HFFc6 (cell line): ENCODE data around the gene CYP24A1. TPM values are rescaled to one million over a fixed set of nuclear protein-coding genes. Genes with fewer than 3 reads are reported as not detected.

Experiments used
- DNase-seq: peaks from one replicate; pipeline ENCODE4 v3.0.0-alpha.2; 2018
- H3K27ac Mint-ChIP-seq: 2 replicates; pipeline ENCODE4 v1.8.0; 2020; ENCODE audit warnings: mild to moderate bottlenecking, mixed read lengths
- H3K27me3 Mint-ChIP-seq: 2 replicates; pipeline ENCODE4 v1.8.0; 2021; ENCODE audit warnings: mild to moderate bottlenecking, moderate library complexity, mixed read lengths; ENCODE audit not compliant: insufficient read depth
- H3K36me3 Mint-ChIP-seq: 2 replicates; pipeline ENCODE4 v1.8.0; 2021; ENCODE audit warnings: low read depth, mixed read lengths
- H3K4me1 Mint-ChIP-seq: 2 replicates; pipeline ENCODE4 v1.8.0; 2020; ENCODE audit warnings: low read depth, mixed read lengths
- H3K4me3 Mint-ChIP-seq: 2 replicates; pipeline ENCODE4 v1.8.0; 2020; ENCODE audit warnings: mild to moderate bottlenecking, moderate library complexity, mixed read lengths
- H3K9me3 Mint-ChIP-seq: 2 replicates; pipeline ENCODE4 v1.8.0; 2020; ENCODE audit warnings: mild to moderate bottlenecking, mixed read lengths
- total RNA-seq, 6 experiments: library from RNA; stranded (reverse); fragmentation: NEBNext Ultra II Directional; extraction: Animal tissue kit (Norgen Biotek cat#: 25700); gene quantifications; 2 replicates in 1 of 6; 3 replicates in 5 of 6; pipeline ENCODE4 v1.2.3, GENCODE V29; 2021
- TF ChIP-seq, protein P1 (sequence below): fragments of 200-600 bp; sonication (generic); IDR thresholded peaks from 2 replicates; pipeline ENCODE4 v1.5.0; 2021; ENCODE audit warnings: antibody characterized with exemption, mild to moderate bottlenecking

The CYP24A1 gene
- total RNA-seq, 6 experiments from 2014 or later, result 0.11 to 1.1 (median 0.37) TPM; not detected in 2

DNA sequence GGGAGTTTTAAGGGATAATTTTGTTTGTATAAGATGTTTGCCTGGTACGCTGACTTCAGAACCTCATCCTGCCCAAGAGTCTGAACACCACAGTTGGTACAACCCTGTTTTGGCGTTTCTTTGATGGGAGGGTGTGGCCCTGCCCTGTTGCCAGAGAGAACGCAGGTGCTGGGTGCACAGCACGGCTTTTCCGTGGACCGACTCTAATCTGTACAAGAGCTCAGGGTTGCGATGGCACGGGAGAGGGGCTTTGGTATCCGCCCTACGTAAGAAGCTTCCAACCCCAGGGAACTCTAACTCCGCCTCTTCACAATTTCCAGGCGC is 1.3 kb downstream of the CYP24A1 start:
- Mint-ChIP-seq H3K4me1 (peaks cover 39% of the 10 kb centered on the region), H3K36me3 (no peaks in the 10 kb centered on the region), H3K4me3 (no peak overlapping the region), H3K27me3 (peaks cover 29% of the 10 kb centered on the region), H3K27ac (no peak overlapping the region), H3K9me3 (no peaks in the 10 kb centered on the region)
- TF ChIP-seq, protein P1, sequence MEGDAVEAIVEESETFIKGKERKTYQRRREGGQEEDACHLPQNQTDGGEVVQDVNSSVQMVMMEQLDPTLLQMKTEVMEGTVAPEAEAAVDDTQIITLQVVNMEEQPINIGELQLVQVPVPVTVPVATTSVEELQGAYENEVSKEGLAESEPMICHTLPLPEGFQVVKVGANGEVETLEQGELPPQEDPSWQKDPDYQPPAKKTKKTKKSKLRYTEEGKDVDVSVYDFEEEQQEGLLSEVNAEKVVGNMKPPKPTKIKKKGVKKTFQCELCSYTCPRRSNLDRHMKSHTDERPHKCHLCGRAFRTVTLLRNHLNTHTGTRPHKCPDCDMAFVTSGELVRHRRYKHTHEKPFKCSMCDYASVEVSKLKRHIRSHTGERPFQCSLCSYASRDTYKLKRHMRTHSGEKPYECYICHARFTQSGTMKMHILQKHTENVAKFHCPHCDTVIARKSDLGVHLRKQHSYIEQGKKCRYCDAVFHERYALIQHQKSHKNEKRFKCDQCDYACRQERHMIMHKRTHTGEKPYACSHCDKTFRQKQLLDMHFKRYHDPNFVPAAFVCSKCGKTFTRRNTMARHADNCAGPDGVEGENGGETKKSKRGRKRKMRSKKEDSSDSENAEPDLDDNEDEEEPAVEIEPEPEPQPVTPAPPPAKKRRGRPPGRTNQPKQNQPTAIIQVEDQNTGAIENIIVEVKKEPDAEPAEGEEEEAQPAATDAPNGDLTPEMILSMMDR, result no peak
- no peak for DNase-seq

- no peak overlapping the region for H3K4me3 Mint-ChIP-seq
- DNase-seq, result no peak
- TF ChIP-seq, protein P1, result no peak
- H3K27ac Mint-ChIP-seq, result no peak overlapping the region
- H3K9me3 Mint-ChIP-seq, result no peaks in the 10 kb centered on the region
- H3K4me1 Mint-ChIP-seq, result peaks cover 33% of the 10 kb centered on the region
- H3K27me3 Mint-ChIP-seq, result peaks cover 29% of the 10 kb centered on the region
- no peaks in the 10 kb centered on the region for H3K36me3 Mint-ChIP-seq
Measured at GRCh38 chr20:54170963-54171362, 2.8 kb downstream of the CYP24A1 start.

- Mint-ChIP-seq H3K9me3 (no peaks in the 10 kb centered on the region), H3K36me3 (no peaks in the 10 kb centered on the region), H3K4me1 (peaks cover 37% of the 10 kb centered on the region), H3K27ac (no peak overlapping the region), H3K27me3 (peaks cover 29% of the 10 kb centered on the region), H3K4me3 (no peak overlapping the region)
- DNase-seq, result no peak
- TF ChIP-seq, protein P1, result no peak
Measured at GRCh38 chr20:54170026-54170471, 3.7 kb downstream of the CYP24A1 start.

DNA sequence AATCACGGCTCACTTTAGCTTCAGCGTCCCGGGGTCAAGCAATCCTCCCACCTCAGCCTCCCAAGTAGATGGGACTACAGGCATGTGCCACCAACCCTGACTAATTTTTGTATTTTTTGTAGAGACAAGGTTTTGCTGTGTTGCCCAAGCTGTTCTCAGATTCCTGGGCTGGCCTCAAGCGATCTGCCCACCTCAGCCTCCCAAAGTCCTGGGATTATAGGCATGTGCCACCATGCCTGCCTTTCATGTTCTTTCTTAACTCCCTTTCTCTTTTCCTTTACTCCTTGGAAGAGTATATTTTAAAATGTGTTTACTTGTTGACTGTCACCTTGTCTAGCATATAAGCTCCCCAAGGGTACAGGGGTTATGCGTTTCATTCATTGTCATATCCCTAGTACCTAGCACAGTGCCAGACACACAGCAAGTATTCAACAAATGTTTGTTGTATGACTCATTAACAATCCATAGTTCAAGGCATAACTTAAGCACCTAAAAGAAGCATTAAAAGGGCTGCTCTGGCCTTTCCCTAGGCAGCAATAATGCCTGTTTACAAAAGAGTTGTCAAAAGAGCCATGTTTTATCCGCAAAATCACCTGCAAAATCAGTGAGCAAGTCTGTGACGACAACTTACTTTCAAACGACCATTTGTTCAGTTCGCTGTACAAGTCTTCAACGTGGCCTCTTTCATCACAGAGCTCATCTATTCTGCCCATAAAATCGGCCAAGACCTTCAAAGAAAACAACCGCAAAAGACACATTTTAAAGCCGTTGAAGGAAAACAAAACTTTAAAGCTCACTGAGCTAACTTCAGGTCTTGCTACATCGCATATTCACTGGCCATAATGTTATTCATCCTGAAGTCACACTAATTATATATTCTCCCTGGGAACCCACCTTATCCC is 4.6 kb downstream of the CYP24A1 start:
- peaks cover 21% of the 10 kb centered on the region for H3K27me3 Mint-ChIP-seq
- DNase-seq, result no peak
- H3K27ac Mint-ChIP-seq, result no peak overlapping the region
- no peaks in the 10 kb centered on the region for H3K36me3 Mint-ChIP-seq
- no peaks in the 10 kb centered on the region for H3K9me3 Mint-ChIP-seq
- peaks cover 30% of the 10 kb centered on the region for H3K4me1 Mint-ChIP-seq
- TF ChIP-seq, protein P1, result no peak
- no peak overlapping the region for H3K4me3 Mint-ChIP-seq

GRCh38 chr20:54167909-54168872 is 5.6 kb downstream of the CYP24A1 start:
- Mint-ChIP-seq H3K27ac (no peak overlapping the region), H3K9me3 (no peaks in the 10 kb centered on the region), H3K4me3 (no peak overlapping the region), H3K4me1 (peaks cover 24% of the 10 kb centered on the region), H3K36me3 (no peaks in the 10 kb centered on the region), H3K27me3 (peaks cover 15% of the 10 kb centered on the region)
- TF ChIP-seq, protein P1, result no peak
- DNase-seq, result no peak
